Esophagus squamous epithelium (tissue), 4 donors: ENCODE results near the gene NMNAT2.

Source experiments
- POLR2A ChIP-seq, 4 donors: fragments of 450-650 bp; IDR thresholded peaks; one replicate each; pipeline ENCODE4 v1.6.1; 2017; ENCODE audit warnings: antibody characterized with exemption in 4 of 4, mild to moderate bottlenecking in 4 of 4, moderate library complexity in 3 of 4
- TF ChIP-seq, protein P1 (sequence below), 6 experiments: fragments of 450-650 bp in 4 of 6; fragments of 200-600 bp in 2 of 6; sonication (generic) in 2 of 6; IDR thresholded peaks; one replicate each; pipeline ENCODE4 v1.5.1; 2016 to 2019; ENCODE audit warnings: antibody characterized with exemption in 6 of 6, mild to moderate bottlenecking in 4 of 6, moderate library complexity in 4 of 6

DNA sequence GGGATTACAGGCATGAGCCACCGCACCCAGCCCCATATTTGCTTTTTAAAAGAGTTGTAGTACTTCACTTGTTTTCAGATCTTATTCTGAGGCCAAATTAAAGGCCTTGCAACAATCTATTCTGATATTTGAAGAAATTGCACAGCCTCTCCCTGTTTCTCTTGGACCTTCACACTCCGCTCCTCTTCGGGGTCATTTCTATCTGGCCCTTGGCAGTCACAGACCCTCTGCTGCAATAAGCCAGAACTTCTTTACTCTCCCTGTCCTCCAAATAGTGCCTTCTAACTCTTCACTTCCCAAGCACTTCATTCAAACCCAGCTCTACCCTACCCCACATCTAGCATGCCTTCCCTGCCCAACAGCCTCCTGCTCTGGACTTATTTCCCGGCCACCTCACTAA lies 121.4 kb downstream of the NMNAT2 start:
- TF ChIP-seq POLR2A (IDR thresholded peaks at IDR 0.05): no peak
- TF ChIP-seq, protein P1, sequence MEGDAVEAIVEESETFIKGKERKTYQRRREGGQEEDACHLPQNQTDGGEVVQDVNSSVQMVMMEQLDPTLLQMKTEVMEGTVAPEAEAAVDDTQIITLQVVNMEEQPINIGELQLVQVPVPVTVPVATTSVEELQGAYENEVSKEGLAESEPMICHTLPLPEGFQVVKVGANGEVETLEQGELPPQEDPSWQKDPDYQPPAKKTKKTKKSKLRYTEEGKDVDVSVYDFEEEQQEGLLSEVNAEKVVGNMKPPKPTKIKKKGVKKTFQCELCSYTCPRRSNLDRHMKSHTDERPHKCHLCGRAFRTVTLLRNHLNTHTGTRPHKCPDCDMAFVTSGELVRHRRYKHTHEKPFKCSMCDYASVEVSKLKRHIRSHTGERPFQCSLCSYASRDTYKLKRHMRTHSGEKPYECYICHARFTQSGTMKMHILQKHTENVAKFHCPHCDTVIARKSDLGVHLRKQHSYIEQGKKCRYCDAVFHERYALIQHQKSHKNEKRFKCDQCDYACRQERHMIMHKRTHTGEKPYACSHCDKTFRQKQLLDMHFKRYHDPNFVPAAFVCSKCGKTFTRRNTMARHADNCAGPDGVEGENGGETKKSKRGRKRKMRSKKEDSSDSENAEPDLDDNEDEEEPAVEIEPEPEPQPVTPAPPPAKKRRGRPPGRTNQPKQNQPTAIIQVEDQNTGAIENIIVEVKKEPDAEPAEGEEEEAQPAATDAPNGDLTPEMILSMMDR (IDR thresholded peaks at IDR 0.05): no peak
